ENCODE measurements around the gene SAC3D1.
"Not testable (repeated sequence)": the region's sequence is repeated elsewhere in the genome, so short reads cannot be mapped to it uniquely, and the experiment has no call there.

Gene SAC3D1

DNA sequence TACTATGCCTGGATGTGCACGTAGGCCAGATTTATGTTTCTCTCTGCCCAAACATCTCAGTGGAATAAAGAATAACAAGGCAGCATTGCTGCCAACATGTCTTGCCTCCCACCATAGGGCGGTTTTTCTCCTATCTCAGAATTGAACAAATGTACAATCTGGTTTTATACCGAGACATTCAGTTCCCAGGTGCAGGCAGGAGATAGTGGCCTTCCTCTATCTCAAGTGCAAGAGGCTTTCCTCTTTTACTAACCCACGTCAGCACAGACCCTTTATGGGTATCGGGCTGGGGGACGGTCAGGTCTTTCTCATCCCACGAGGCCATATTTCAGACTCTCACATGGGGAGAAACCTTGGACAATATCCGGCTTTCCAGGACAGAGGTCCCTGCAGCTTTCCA is 17.5 kb upstream of the SAC3D1 start:
- not testable (repeated sequence) for DNase-seq (ENCODE audit: low read depth in 1 of 2, low spot score in 1 of 2)

- DNase-seq (ENCODE audit: low read depth in 1 of 2, low spot score in 1 of 2): no peak
These were observed 14.2 kb upstream of the SAC3D1 start for GRCh38 chr11:65026810-65027209.

- peak; percentile 68 to 82 for DNase-seq (ENCODE audit: low read depth in 1 of 2, low spot score in 1 of 2)
These were observed 13.6 kb upstream of the SAC3D1 start, which contains the start of gene SNX15 for GRCh38 chr11:65027213-65028067. SNX15 (plus strand) TSS chr11:65027439; CDS start chr11:65027538, 99 bp downstream.

- no peak for DNase-seq (ENCODE audit: low read depth in 1 of 2, low spot score in 1 of 2)
These were observed 8.8 kb upstream of the SAC3D1 start for GRCh38 chr11:65032216-65032615.

- no peak for DNase-seq (ENCODE audit: low read depth in 1 of 2, low spot score in 1 of 2)
These were observed 6.6 kb upstream of the SAC3D1 start for GRCh38 chr11:65034423-65034822.

- no peak for DNase-seq (ENCODE audit: low read depth in 1 of 2, low spot score in 1 of 2)
These were observed 5.4 kb upstream of the SAC3D1 start for GRCh38 chr11:65035579-65035978.

GRCh38 chr11:65036931-65037330 is 4.1 kb upstream of the SAC3D1 start:
- no peak for DNase-seq (ENCODE audit: low read depth in 1 of 2, low spot score in 1 of 2)

GRCh38 chr11:65040520-65040846 is 527 bp upstream of the SAC3D1 start:
- no peak for DNase-seq (ENCODE audit: low read depth in 1 of 2, low spot score in 1 of 2)

DNA sequence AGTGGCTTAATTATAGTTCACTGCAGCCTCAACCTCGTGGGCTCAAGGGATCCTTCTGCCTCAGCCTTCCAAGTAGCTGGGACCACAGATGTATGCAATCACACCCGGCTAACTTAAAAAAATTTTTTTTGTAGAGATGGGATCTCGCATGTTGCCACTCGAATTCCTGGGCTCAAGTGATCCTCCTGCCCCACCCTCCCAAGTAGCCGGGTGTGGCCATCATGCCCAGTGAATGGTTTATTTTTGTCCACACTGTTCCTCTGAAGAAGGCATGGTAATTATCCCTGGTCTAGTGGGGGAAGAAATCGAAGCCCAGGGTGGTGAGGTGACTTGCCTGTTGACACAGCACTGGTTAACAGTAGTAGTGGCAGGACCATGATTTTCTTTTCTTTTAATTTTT is 1.9 kb downstream of the SAC3D1 start:
- DNase-seq (ENCODE audit: low read depth in 1 of 2, low spot score in 1 of 2): no peak

- DNase-seq (ENCODE audit: low read depth in 1 of 2, low spot score in 1 of 2): no peak
These were observed 3.0 kb downstream of the SAC3D1 start for GRCh38 chr11:65043881-65044501.

DNA sequence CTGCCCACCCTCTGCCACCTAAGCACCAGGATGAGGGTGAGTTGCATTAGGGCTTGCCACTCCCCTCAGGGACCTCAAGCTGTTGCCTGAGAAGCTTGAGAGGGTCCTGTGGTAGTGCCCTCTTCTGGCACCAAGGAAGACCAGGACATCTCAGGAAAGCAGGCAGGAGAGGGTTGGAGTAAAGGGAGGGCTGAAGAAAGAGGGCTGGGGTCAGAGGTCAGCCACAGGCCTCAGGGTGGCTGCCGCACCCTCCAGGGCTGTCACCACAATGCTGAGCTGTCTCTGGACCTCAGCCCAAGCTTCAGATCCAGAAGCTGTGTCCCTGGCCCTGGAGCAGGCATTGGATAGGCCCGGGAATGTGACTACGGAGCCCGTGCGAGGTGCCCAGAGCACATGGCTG is 4.1 kb downstream of the SAC3D1 start:
- no peak for DNase-seq (ENCODE audit: low read depth in 1 of 2, low spot score in 1 of 2)

DNA sequence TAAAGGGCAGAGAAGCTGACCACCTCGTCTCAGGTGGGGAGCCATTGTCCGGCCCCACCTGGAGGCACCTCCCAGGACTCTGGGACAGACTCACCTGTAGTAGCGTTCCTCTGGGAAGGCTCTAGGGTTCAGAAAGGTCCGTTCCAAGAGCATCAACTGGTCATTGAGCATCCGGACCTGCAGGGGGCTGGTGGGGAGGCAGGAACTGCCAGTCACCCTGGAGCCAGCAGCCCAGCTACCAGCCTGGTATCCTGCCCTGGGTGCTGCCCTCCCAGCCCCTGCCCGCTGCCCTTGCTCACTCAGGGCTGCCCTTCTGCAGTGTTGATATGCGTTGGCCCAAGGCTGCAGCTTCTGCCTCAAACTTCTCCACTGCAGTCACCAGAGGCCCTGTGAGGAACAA is 4.7 kb downstream of the SAC3D1 start:
- DNase-seq (ENCODE audit: low read depth in 1 of 2, low spot score in 1 of 2): no peak

GRCh38 chr11:65047581-65048422 is 6.8 kb downstream of the SAC3D1 start:
- DNase-seq (ENCODE audit: low read depth in 1 of 2, low spot score in 1 of 2): peak in 1 of 2 donors; percentile 16

- DNase-seq (ENCODE audit: low read depth in 1 of 2, low spot score in 1 of 2): no peak
These were observed 10.4 kb downstream of the SAC3D1 start for GRCh38 chr11:65051398-65051858.

DNA sequence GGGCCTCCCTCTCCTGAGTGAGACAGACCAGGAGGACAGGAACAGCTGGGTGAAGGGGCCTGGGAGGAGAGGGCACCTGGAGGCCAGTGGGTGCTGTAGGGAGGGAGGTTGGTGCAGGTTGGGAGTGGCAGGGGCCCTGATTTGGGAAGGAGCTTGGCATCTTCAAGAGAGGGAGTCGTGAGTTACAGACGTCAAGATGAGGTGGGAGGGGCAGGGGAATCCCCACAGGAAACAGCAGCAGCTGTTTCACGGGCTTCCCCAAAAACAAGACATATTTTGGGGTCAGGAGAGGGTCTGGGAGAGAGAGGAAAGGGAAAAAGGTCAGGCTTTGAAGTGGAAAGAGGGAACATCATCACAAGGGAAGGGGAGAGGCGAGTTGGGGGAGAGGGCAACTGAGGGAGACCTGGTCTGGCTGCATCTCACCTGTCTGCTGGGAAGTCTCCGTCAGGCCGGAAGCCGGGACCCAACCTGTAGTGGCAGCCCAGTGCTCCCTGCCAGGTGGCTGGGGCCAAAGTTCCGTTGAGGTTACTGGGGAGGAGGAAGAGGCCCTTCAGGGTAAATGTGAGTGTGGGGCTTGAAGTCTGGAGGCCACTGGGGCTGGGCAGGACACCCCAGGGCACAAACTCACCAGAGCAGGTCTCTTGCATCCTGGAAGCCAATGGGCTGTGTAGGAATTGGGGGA is 13.0 kb downstream of the SAC3D1 start:
- DNase-seq (ENCODE audit: low read depth in 1 of 2, low spot score in 1 of 2): no peak

GRCh38 chr11:65055538-65055937 is 14.5 kb downstream of the SAC3D1 start:
- no peak for DNase-seq (ENCODE audit: low read depth in 1 of 2, low spot score in 1 of 2)

- no peak for DNase-seq (ENCODE audit: low read depth in 1 of 2, low spot score in 1 of 2)
These were observed 16.0 kb downstream of the SAC3D1 start for GRCh38 chr11:65056999-65057398.

DNA sequence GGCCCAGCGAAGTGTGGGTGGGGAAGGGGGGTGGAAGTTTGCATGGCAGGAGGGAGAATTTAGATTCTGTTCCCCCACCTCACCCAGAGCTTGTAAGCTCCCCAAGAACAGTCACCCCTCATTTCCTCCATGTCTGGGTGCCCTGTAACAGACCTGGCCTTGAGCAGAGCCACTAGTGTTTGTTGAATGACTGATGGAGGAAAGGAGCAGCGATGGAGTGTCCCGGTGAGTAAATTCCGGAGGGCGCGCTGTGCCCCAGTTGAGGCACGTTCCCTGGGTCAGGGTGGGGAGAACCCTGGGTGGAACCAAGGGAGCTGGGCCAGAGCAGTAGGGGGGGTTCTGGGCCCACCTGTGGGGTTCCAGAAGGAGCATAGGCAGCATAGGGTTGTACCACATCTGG is 16.5 kb downstream of the SAC3D1 start:
- no peak for DNase-seq (ENCODE audit: low read depth in 1 of 2, low spot score in 1 of 2)

DNA sequence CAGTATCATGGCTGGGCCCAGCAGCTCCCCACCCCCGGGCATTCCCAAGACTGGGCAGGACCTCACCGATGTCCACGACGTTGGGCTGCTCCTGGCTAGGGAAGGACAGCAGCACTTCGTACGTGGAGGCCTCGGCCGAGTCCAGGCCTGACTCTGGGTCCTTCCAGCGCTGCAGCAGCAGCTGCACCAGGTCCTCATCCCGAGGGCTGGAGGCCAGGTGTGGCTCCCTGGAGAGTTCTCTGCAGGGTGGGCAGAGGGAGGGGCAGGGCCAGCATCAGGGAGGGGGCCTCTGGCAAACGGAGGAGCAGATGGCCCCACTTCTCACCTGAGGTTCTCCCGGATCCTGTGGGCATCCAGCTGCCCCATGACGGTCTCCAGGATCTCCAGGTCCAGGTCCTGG is 17.0 kb downstream of the SAC3D1 start:
- DNase-seq (ENCODE audit: low read depth in 1 of 2, low spot score in 1 of 2): no peak

DNA sequence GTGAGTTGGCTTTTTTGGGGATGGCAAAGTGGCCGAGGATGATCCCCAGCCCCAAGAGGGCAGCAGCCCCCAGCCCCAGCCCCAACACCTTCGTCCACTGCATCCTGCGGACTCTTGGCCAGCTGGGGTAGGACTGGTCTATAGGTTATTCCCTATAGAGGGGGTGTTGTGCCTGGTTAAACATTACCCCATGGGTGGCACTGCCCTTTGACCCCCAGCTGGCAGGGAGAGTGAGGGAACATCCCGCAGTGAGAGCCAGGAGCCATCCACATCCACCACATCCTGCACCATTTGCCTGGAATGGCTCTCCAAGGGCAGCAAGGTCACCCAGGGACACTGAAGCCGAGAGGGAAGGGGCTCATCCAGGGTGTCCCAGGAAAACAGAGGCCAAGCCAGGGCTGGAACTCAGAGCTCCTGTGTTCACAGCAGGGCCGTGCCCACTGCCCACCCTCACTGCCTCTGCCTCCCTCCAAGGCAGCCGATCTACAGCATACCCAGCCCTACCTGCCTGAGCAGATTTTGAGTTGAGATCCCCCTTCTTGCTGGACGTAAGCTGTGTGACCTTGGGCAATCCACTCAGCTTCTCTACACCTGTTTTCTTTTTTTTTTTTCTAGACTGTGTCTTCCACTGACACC is 17.5 kb downstream of the SAC3D1 start, which contains the start of gene NAALADL1:
Gene NAALADL1 (minus strand): TSS at position 135 of the 636 bp plus-strand sequence. CDS start 32 bp downstream, at position 103.
- DNase-seq (ENCODE audit: low read depth in 1 of 2, low spot score in 1 of 2): no peak

Measured in stimulated activated CD4-positive, alpha-beta T cell treated with anti-CD3 and anti-CD28 coated beads, Interleukin-15, amount 100 ng/mL, for 1 hour (primary cell).